ENCODE data around the gene NCKAP5.

NCKAP5 gene

GRCh38 chr2:132669908-132670495 lies 898.3 kb downstream of the NCKAP5 start, which contains the start of gene LYPD1:
Gene LYPD1, minus strand, starts transcription at chr2:132670205. Its CDS starts 273 bp downstream, at chr2:132669932.
- DNase-seq: no peak

- DNase-seq: no peak
These were observed 899.0 kb downstream of the NCKAP5 start for GRCh38 chr2:132668987-132669907.

- no peak for DNase-seq
These were observed 900.0 kb downstream of the NCKAP5 start for GRCh38 chr2:132668189-132668823.

GRCh38 chr2:132667706-132668105 lies 900.6 kb downstream of the NCKAP5 start:
- no peak for DNase-seq

GRCh38 chr2:132665401-132666140 lies 902.7 kb downstream of the NCKAP5 start:
- no peak for DNase-seq

GRCh38 chr2:132664096-132664495 lies 904.2 kb downstream of the NCKAP5 start:
- DNase-seq: no peak

GRCh38 chr2:132662732-132663131 lies 905.5 kb downstream of the NCKAP5 start:
- DNase-seq: no peak

- no peak for DNase-seq
These were observed 908.9 kb downstream of the NCKAP5 start for GRCh38 chr2:132659331-132659730.

GRCh38 chr2:132656266-132656975 lies 911.8 kb downstream of the NCKAP5 start:
- DNase-seq: no peak

GRCh38 chr2:132654968-132655367 lies 913.3 kb downstream of the NCKAP5 start:
- no peak for DNase-seq

- no peak for DNase-seq
These were observed 913.9 kb downstream of the NCKAP5 start for GRCh38 chr2:132654335-132654734.

- no peak for DNase-seq
These were observed 915.8 kb downstream of the NCKAP5 start for GRCh38 chr2:132652474-132652873.

GRCh38 chr2:132651115-132652045 lies 916.9 kb downstream of the NCKAP5 start:
- DNase-seq: peak; percentile 2 to 16

- DNase-seq: no peak
These were observed 921.6 kb downstream of the NCKAP5 start for GRCh38 chr2:132646540-132647108.

- DNase-seq: peak in 1 of 2 experiments; percentile 1
These were observed 922.3 kb downstream of the NCKAP5 start for GRCh38 chr2:132645722-132646539.

GRCh38 chr2:132645176-132645575 lies 923.1 kb downstream of the NCKAP5 start:
- no peak for DNase-seq

- DNase-seq: no peak
These were observed 925.8 kb downstream of the NCKAP5 start for GRCh38 chr2:132642415-132642814.

GRCh38 chr2:132641819-132642218 lies 926.4 kb downstream of the NCKAP5 start:
- no peak for DNase-seq

GRCh38 chr2:132640116-132640515 lies 928.1 kb downstream of the NCKAP5 start:
- no peak for DNase-seq

Measured in AML-193 (cell line).